NCI-H1105 treated with DMSO at 0.1 percent for 48 hours (cell line): ENCODE results near the gene NLGN1.

ENCODE experiments used
- DNase-seq: peaks from one replicate; lab custom pipeline; 2025; lab: John Stamatoyannopoulos, UW

The NLGN1 gene

GRCh38 chr3:173986861-173987410 is 589.4 kb downstream of the NLGN1 start:
- DNase-seq = no peak

- no peak for DNase-seq
Observed at GRCh38 chr3:173988909-173989308, 591.4 kb downstream of the NLGN1 start.

GRCh38 chr3:173992416-173992815 is 594.9 kb downstream of the NLGN1 start:
- no peak for DNase-seq

- peak; percentile 53 for DNase-seq
Observed at GRCh38 chr3:173993299-173993698, 595.8 kb downstream of the NLGN1 start.

DNA sequence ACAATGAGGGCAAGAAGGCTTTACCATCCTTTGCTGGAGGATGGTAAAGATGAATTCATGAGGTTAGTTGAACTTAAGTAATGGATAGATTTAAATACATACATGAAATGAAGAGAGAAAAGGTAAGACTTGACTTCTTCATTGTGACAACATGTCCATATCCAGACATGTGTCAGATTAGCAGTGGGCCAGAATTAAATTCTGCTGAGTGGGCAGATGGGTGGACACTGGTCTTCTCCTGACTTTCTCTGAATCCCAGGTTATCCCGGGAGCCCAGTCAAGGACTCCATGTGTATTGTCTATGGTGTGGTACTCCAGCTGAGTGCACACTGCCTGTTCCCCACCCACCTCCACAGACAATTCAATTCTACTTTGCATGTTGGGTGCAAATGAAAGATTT is 603.1 kb downstream of the NLGN1 start:
- no peak for DNase-seq

DNA sequence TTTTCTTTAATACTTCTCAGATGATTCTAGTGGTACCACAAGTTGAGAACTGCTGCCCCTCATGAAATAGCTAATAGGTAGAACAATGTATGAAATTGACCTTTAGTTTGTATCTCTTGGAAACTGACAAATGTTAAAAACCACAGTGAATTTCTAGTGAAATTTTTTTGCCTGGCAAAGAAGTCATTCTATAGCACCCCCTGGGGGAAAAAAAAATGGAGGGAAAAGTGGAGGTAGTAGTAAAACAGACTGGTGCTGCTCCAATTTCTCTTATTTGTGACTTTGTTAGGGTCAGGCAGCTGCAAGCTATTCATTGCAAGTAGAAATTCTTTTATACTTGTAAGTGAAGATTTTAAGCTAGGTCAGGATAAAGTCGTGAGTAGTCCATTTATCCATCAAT is 605.0 kb downstream of the NLGN1 start:
- no peak for DNase-seq

GRCh38 chr3:174010907-174011306 is 613.4 kb downstream of the NLGN1 start:
- peak; percentile 15 for DNase-seq

- DNase-seq = no peak
Observed at GRCh38 chr3:174016186-174016585, 618.6 kb downstream of the NLGN1 start.

- peak; percentile 31 for DNase-seq
Observed at GRCh38 chr3:174020156-174020555, 622.6 kb downstream of the NLGN1 start.

DNA sequence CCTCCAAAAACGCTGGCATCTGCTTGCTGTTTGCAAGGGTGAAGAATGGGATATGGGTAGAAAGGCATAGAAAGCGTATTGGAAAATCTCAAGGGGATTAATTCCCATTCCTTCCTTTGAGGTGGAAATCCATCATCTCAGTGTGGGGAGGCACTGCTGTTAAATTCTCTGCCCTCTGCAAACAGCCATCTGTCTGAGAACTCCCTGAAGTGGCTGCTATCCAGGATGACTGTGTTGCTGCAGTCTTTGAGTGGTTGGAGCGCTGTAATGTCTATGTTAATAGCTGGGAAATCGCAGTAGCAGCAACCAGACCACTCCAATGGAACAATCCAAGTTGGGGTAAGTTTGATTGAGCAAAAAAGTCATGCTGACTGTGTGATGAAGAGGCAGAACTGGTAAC is 625.9 kb downstream of the NLGN1 start:
- DNase-seq = peak; percentile 57

DNA sequence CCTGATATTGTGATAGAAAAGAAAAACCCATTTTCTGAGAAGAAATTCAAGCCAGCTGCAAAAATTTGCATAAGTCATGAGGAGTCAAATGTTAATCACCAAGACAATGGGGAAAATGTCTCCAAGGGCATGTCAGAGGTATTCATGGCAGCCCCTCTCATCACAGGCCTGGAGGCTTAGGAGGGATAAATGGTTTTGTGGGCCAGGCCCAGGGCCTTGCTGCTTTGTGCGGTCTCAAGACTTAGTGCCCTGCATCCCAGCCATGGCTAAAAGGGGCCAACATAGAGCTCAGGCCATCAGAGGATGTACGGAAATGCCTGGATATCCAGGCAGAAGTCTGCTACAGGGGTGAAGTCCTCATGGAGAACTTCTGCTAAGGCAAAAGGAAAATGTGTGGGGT is 631.1 kb downstream of the NLGN1 start:
- no peak for DNase-seq

GRCh38 chr3:174035328-174035886 is 637.9 kb downstream of the NLGN1 start:
- peak; percentile 75 for DNase-seq

DNA sequence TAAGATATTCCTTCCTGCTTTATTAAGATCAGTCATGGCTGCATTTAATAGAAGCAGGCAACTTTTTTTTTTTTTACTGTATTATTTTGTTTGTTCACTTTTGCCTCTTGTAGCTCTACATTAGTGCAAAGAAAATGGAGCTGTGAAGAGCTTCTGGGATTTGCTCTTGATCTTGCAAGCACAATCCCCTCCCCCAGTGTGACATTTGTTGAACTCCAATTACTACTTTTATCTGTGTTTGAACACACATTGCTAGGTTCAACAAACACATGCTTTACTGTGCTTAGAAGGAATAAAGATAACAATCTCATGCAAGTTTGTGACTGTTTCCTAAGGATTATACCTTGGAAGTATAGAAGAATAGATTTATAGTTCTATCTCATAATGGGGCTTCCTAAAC is 648.8 kb downstream of the NLGN1 start:
- DNase-seq = no peak

- no peak for DNase-seq
Observed at GRCh38 chr3:174049472-174049871, 651.9 kb downstream of the NLGN1 start.

GRCh38 chr3:174051191-174051590 is 653.6 kb downstream of the NLGN1 start:
- DNase-seq = peak; percentile 17

- no peak for DNase-seq
Observed at GRCh38 chr3:174058804-174059203, 661.3 kb downstream of the NLGN1 start.

- no peak for DNase-seq
Observed at GRCh38 chr3:174060431-174060830, 662.9 kb downstream of the NLGN1 start.

DNA sequence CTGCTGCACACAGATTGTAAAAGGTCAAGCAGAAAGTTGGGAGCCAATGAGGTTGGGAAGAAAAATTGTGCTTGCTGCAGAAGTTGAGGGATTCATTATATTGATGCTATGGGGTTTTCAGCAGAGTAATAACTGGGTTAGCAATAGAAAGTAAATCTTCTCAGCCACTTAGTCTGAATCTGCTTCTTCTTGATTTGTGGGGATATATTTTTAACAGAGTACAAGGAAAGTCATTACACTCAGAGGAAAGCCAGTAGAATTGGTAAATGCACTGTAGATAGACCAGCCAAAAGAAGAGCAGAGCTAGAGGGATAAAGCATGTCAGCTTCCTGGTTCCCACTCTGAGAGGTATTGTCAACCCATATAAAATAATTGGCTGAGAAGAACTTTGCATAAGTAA is 663.6 kb downstream of the NLGN1 start:
- no peak for DNase-seq

- no peak for DNase-seq
Observed at GRCh38 chr3:174061731-174062130, 664.2 kb downstream of the NLGN1 start.

GRCh38 chr3:174062923-174063322 is 665.4 kb downstream of the NLGN1 start:
- DNase-seq = peak; percentile 21

DNA sequence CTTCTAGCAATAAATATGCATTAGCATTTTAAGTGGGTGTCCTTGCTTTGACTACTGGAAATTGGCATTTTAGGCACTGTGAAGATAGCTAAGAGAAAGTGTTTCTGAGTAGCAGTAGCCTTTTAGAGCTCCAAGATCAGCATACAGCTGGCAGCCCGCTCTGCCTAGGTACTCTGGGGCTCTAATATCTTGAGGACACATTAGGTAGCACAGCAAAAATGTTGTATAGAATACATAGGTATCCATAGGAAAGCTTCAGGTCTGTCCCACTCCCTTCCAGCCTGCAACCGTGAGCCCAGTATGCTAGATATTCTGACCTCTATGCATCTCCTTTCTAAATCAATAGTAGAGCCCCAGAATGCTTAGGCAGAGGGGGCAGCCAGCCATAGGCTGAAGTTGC is 670.5 kb downstream of the NLGN1 start:
- no peak for DNase-seq

DNA sequence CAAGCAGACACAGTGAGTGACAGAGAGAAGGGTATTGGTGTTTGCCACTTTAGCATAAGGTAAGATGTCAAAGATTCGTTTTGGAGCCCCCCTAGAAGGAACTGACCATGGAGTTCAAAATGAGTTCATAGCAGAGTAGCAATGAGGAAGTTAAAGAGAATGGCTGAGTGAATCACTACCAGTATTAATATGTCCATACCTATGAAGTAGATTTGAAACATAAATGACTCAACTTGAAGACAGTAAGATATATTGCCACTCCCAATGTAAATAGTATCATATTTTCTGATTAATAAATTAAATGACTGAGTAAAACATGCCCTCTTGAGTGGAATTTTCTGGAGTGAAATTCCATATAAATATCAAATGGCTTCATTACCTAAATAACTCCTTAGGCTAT is 675.1 kb downstream of the NLGN1 start:
- DNase-seq = no peak

DNA sequence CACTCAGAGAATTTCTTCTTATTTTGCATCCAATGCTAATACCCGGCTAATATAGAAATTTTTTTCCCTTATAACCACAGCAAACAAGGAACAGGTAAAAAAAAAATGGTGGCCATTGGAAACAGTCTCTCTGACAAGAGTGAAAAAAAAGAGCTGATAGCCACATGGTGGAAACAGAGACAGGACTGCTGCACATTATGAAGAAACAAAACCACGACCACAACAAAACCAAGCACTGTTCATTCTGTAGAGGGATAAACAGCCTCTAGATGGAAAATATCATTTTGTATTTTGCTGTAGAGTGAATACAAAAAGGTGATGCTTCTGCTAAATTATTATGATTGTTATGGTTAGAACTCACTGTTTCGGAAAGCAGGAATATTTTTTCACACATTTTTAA is 686.2 kb downstream of the NLGN1 start:
- DNase-seq = no peak

DNA sequence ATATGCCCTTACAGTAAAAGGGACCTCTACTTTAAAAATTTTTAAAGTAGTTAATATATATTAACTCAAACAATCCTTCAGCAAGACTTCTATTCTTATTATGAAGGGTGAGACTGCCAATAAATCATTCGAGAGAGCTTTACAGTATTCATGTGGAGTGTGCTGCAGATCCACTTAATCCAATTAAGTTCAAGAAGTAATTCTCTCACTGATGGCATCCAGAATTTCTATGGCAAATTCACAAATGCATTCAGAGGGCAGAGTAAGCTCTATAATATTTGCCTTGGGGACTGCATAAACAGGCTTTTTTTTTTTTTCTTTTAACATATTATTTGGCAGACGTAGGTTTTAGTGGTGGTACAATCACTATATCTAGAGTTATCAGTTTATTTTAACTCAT is 692.0 kb downstream of the NLGN1 start:
- peak; percentile 23 for DNase-seq
